ENCODE measurements around the gene PCNX2.

Gene PCNX2

GRCh38 chr1:233328142-233328921, 32.8 kb upstream of the PCNX2 start (continued):
- TF ChIP-seq ZNF776 (tag by site-specific recombination; IDR thresholded peaks at IDR 0.05; ENCODE audit: borderline replicate concordance) (no peak), ZNF529 (tag by site-specific recombination; IDR thresholded peaks at IDR 0.05; ENCODE audit: insufficient replicate concordance) (no peak)

- H3K9me3 ChIP-seq (ENCODE audit: control insufficient read depth, insufficient read depth, low read depth, low read length): no peaks in the 10 kb centered on the region
- CTCF ChIA-PET: interaction anchor here (0.5 to 1.2 kb wide), 3 partner anchors 17 to 64 kb away, joined by 3 read pairs; no protein-coding TSS in a partner anchor
- peaks cover 0 to 3% of the 10 kb centered on the region in 2 experiments; a peak in 1 of 3 replicates for H3K36me3 ChIP-seq (ENCODE audit: control insufficient read depth in 2 of 2, insufficient read depth in 1 of 2, low read length in 2 of 2)
- peak within 1 kb of the TSS; percentile 84 for H3K4me3 ChIP-seq (ENCODE audit: low read depth, low read length)
- peak within 1 kb of the TSS; percentile 98 for H3K27ac ChIP-seq (ENCODE audit: extremely low read depth, low read depth, low read length)
- POLR2A ChIA-PET: interaction anchor here (0.6 to 1.7 kb wide), 6 partner anchors 10 to 904 kb away, joined by 3 to 5 read pairs (median 4); no protein-coding TSS in a partner anchor
- H3K4me1 ChIP-seq (ENCODE audit: control insufficient read depth, insufficient read depth, low read length): peaks cover 18% of the 10 kb centered on the region; the same call in 1 of the 2 replicates
- TF ChIP-seq ZSCAN30 (tag by site-specific recombination; IDR thresholded peaks at IDR 0.05) (peak; percentile 91), MEIS1 (CRISPR knock-in tag; IDR thresholded peaks at IDR 0.05; ENCODE audit: borderline replicate concordance) (no peak), BCL11B (tag by site-specific recombination; IDR thresholded peaks at IDR 0.05; ENCODE audit: low read depth) (no peak), ZNF518A (tag by site-specific recombination; conservative IDR thresholded peaks at IDR 0.05; ENCODE audit: low read depth) (no peak), HIC1 (tag by site-specific recombination; IDR thresholded peaks at IDR 0.05) (no peak), ZNF148 (tag by site-specific recombination; IDR thresholded peaks at IDR 0.05; ENCODE audit: borderline replicate concordance) (no peak), ZNF558 (tag by site-specific recombination; IDR thresholded peaks at IDR 0.05) (no peak), ZFP69B (tag by site-specific recombination; IDR thresholded peaks at IDR 0.05) (no peak), ZNF629 (tag by site-specific recombination; IDR thresholded peaks at IDR 0.05) (no peak), ZBTB21 (tag by site-specific recombination; IDR thresholded peaks at IDR 0.05) (no peak), ZNF76 (tag by site-specific recombination; IDR thresholded peaks at IDR 0.05; ENCODE audit: borderline replicate concordance, low read depth) (peak; percentile 40; the same call in 1 of the 2 replicates), SALL2 (tag by site-specific recombination; IDR thresholded peaks at IDR 0.05; ENCODE audit: borderline replicate concordance) (no peak), ZNF473 (tag by site-specific recombination; IDR thresholded peaks at IDR 0.05) (no peak), ZNF19 (tag by site-specific recombination; IDR thresholded peaks at IDR 0.05; ENCODE audit: low read depth) (no peak), ZNF837 (tag by site-specific recombination; IDR thresholded peaks at IDR 0.05) (no peak), KLF9 (tag by site-specific recombination; IDR thresholded peaks at IDR 0.05; ENCODE audit: low read depth) (no peak), EGR2 (tag by site-specific recombination; IDR thresholded peaks at IDR 0.05; ENCODE audit: low read depth) (no peak), ZNF610 (tag by site-specific recombination; IDR thresholded peaks at IDR 0.05; ENCODE audit: borderline replicate concordance) (no peak), ZNF704 (tag by site-specific recombination; IDR thresholded peaks at IDR 0.05) (no peak), ZNF423 (tag by site-specific recombination; IDR thresholded peaks at IDR 0.05) (no peak), ZIC2 (tag by site-specific recombination; IDR thresholded peaks at IDR 0.05) (peak; percentile 23; the same call in 1 of the 2 replicates), ZNF677 (tag by site-specific recombination; IDR thresholded peaks at IDR 0.05) (0 out of 2 replicates have a peak, but pooled peaks have one; percentile 23), TCF7L2 (IDR thresholded peaks at IDR 0.05; ENCODE audit: borderline replicate concordance, low read depth, low read length) (no peak)
Measured at GRCh38 chr1:233327651-233328141, 32.2 kb upstream of the PCNX2 start, which contains the start of gene MAP3K21. TSS of gene MAP3K21 (plus strand) at chr1:233327724. CDS start at chr1:233328029, 305 bp downstream.
